Measurements from ENCODE around the gene TMC4.

DNA sequence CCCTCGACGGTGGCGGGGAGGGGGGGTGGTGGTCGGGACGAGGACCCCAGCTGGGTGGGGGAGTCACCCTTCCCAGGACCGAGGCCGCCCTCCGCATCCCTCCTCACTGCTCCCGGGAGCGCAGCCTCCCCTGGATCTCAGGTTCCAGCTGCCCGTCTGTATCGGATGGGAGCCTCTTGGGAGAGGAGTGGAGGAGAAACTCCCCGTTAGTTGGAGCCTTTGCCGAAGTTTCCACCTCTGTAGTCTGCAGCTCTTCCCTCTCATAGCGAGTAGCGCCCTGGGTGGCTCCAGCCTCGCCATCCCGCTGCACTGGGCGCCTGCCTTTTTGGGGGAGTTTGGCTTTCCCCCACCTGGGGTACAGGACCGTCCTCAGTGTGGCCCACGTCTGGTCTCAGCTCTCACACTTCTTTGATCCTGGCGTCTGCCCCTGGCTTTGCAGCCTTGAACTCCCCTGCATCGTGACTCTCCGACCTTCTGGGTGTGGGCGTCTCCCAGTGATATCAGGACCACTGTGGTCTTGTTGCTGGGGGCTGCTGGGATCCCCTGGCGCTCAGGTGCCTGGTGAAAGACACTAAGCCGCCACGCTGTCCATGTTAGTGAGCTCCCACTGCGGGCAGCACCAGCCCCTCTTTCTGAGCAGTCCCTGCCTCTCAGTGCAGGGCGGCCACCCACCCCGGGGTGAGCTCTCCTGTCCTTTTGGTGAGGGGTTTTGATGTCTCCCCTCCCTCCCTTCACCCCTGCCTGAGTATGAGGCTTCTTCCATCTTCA, 34.3 kb downstream of the TMC4 start:
- TF ChIP-seq EZH2 (IDR thresholded peaks at IDR 0.05; ENCODE audit: insufficient read depth, poor library complexity, severe bottlenecking) (no peak), EZH2phosphoT487 (IDR thresholded peaks at IDR 0.05; ENCODE audit: insufficient read depth, low read depth) (no peak)
